Mesodermal cell (in vitro differentiated cells): Measurements from ENCODE around the gene CGAS.
"Not testable (repeated sequence)": the region's sequence is repeated elsewhere in the genome, so short reads cannot be mapped to it uniquely, and the experiment has no call there.

Source experiments
- H3K27ac ChIP-seq: 2 replicates; pipeline ENCODE4 v1.7.0; 2013; ENCODE audit warnings: mild to moderate bottlenecking, low read depth, low read length, moderate library complexity; ENCODE audit not compliant: severe bottlenecking
- H3K36me3 ChIP-seq: 2 replicates; pipeline ENCODE4 v1.7.1; 2013; ENCODE audit warnings: mild to moderate bottlenecking, low read length, moderate library complexity; ENCODE audit not compliant: control insufficient read depth, insufficient read depth
- H3K4me1 ChIP-seq: one replicate; pipeline ENCODE4 v1.7.1; 2013; ENCODE audit warnings: mild to moderate bottlenecking, low read length; ENCODE audit not compliant: insufficient read depth, control insufficient read depth, poor library complexity, severe bottlenecking
- H3K4me3 ChIP-seq: 2 replicates; pipeline ENCODE4 v1.7.0; 2013; ENCODE audit warnings: low read length, control low read depth, mild to moderate bottlenecking; ENCODE audit not compliant: insufficient read depth, poor library complexity, severe bottlenecking; ENCODE audit errors: extremely low read depth
- H3K9me3 ChIP-seq: 2 replicates; pipeline ENCODE4 v1.7.1; 2013; ENCODE audit warnings: mild to moderate bottlenecking, low read length, moderate library complexity; ENCODE audit not compliant: control insufficient read depth
- WGBS, 2 experiments: methylation state at CpG; one replicate each; pipeline ENCODE4 v1.1.5; 2013; ENCODE audit warnings: missing lambda C conversion rate in 2 of 2; ENCODE audit not compliant: insufficient coverage in 2 of 2; 5-methylcytosine and 5-hydroxymethylcytosine counted together

Gene CGAS

DNA sequence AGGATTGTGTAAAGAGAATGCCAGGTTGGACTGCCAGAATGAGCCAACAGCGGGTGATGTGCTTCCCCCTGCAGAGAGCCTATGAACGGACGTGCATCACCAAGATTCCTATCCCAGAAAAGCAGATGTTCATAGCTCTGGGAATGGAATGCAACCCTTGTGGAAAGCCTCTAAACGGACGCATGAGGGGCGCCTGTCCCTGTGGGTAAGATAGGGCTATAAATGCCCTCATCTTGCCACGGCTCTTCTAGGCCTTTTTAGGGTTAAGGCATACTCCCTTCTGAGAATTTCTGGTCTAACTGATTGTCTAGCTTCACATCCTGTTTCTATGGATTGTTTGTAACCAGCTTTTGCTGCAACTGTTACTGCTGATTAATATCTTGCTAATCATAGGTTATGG is 7.4 kb upstream of the CGAS start:
- not testable (repeated sequence) for H3K36me3 ChIP-seq, H3K4me1 ChIP-seq, H3K9me3 ChIP-seq, H3K4me3 ChIP-seq, H3K27ac ChIP-seq
- whole genome bisulfite sequencing, 2 experiments: 91 to 94% methylated on average over 7 of the region's 7 CpGs

- Histone ChIP-seq H3K9me3 (no peaks in the 10 kb centered on the region), H3K27ac (no peak overlapping the region), H3K36me3 (no peaks in the 10 kb centered on the region), H3K4me3 (no peak overlapping the region), H3K4me1 (no peaks in the 10 kb centered on the region)
- 86% methylated on average over 1 of the region's 3 CpGs; no CpG with 5 or more reads in 1 of the 2 experiments for WGBS, 2 experiments
Measured at GRCh38 chr6:73455865-73456629, 4.0 kb upstream of the CGAS start.

- Histone ChIP-seq H3K27ac (no peak overlapping the region), H3K4me1 (no peaks in the 10 kb centered on the region), H3K9me3 (no peaks in the 10 kb centered on the region), H3K4me3 (peak overlapping the region; percentile 26), H3K36me3 (no peaks in the 10 kb centered on the region)
- WGBS, 2 experiments: 14 to 18% methylated on average over 71 to 75 of the region's 79 CpGs
Measured at GRCh38 chr6:73451223-73452106, 632 bp downstream of the CGAS start.

DNA sequence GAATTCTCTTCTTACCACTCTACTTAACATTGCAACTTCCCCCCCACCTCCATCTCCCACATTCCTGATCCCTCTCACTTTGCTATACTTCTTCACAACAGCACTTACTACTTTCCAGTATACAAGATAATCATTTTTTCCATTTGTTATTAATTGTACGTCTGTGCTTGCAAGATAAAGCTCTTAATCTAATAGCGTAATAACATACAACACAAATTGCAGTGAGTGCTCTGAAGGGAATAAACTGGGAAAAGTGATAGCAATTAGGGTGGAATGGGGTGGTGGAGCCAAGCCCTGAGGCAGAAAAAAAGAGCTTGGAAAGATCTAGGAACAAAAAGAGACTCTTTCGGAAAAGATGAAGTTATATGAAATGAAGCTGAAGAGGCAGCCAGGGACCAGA is 8.5 kb downstream of the CGAS start:
- Histone ChIP-seq H3K4me3 (no peak overlapping the region), H3K27ac (no peak overlapping the region), H3K4me1 (no peaks in the 10 kb centered on the region), H3K9me3 (no peaks in the 10 kb centered on the region), H3K36me3 (no peaks in the 10 kb centered on the region)
- WGBS, 2 experiments: 94 to 100% methylated on average over 1 of the region's 3 CpGs

GRCh38 chr6:73435236-73435635 is 16.9 kb downstream of the CGAS start:
- no peaks in the 10 kb centered on the region for H3K9me3 ChIP-seq
- H3K4me1 ChIP-seq: no peaks in the 10 kb centered on the region
- no peak overlapping the region for H3K4me3 ChIP-seq
- no peak overlapping the region for H3K27ac ChIP-seq
- H3K36me3 ChIP-seq: no peaks in the 10 kb centered on the region
- WGBS, 2 experiments: no CpG with 5 or more reads among the region's 3 CpGs

DNA sequence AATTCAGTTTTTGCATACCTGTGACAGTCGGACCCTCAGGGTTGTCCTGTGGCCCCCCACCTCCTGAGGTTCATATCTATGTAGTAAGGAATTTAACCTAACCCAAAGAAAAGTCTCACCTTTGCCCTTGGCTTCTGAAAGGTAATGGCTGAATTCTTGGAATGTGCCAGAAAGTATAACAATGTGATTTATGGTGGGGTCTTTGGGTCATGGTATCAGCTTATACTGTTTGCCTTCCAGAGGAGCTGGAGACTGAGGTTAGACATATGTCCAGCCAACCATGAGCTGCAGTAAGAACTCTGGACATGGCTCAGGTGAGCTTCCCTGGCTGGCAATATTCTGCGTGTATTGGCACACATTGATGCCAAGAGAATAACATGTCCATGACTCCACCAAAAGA is 30.6 kb downstream of the CGAS start:
- Histone ChIP-seq H3K4me1 (no peaks in the 10 kb centered on the region), H3K9me3 (no peaks in the 10 kb centered on the region), H3K27ac (no peak overlapping the region), H3K36me3 (no peaks in the 10 kb centered on the region), H3K4me3 (no peak overlapping the region)
- 100% methylated on average over 1 of the region's 2 CpGs for WGBS, 2 experiments

DNA sequence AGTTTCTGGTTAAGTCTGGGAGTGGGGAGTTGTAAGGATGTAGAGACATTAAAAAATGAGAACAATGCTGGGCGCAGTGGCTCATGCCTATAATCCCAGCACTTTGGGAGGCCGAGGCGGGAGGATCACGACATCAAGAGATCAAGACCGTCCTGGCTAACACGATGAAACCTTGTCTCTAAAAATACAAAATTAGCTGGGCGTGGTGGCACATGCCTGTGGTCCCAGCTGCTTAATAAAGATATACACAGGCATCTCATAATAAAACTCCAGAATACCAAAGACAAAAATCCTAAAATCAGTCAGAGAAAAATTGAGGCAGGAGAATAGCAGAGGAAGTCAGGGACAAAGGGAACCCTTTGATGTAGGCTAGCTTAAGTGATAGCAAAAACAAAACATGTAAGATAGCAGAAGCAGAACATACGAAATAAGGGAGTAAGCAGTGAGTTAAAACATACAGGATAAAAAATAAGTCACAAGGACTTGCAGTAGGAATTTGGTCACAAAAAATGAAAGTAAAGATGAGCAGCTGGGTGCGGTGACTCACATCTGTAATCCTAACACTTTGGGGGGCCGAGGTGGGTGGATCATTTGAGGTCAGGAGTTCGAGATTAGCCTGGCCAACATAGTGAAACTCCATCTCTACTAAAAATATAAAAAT is 33.9 kb downstream of the CGAS start:
- Histone ChIP-seq H3K27ac (no peak overlapping the region), H3K4me3 (no peak overlapping the region), H3K9me3 (no peaks in the 10 kb centered on the region), H3K36me3 (no peaks in the 10 kb centered on the region), H3K4me1 (no peaks in the 10 kb centered on the region)
- 88 to 96% methylated on average over 7 to 8 of the region's 11 CpGs for WGBS, 2 experiments

- Histone ChIP-seq H3K4me1 (no peaks in the 10 kb centered on the region), H3K9me3 (no peaks in the 10 kb centered on the region), H3K36me3 (no peaks in the 10 kb centered on the region), H3K4me3 (no peak overlapping the region), H3K27ac (no peak overlapping the region)
- 87% methylated on average over 3 of the region's 3 CpGs; no CpG with 5 or more reads in 1 of the 2 experiments for WGBS, 2 experiments
Measured at GRCh38 chr6:73413102-73413501, 39.0 kb downstream of the CGAS start.

- Histone ChIP-seq H3K9me3 (no peaks in the 10 kb centered on the region), H3K27ac (no peak overlapping the region), H3K36me3 (no peaks in the 10 kb centered on the region), H3K4me1 (no peaks in the 10 kb centered on the region), H3K4me3 (no peak overlapping the region)
- 100% methylated on average over 1 of the region's 1 CpG for WGBS, 2 experiments
Measured at GRCh38 chr6:73409395-73409794, 42.7 kb downstream of the CGAS start.

- H3K4me3 ChIP-seq: no peak overlapping the region
- no peaks in the 10 kb centered on the region for H3K4me1 ChIP-seq
- no peaks in the 10 kb centered on the region for H3K36me3 ChIP-seq
- no peaks in the 10 kb centered on the region for H3K9me3 ChIP-seq
- no peak overlapping the region for H3K27ac ChIP-seq
Measured at GRCh38 chr6:73400656-73401055, 51.4 kb downstream of the CGAS start.
